GM12874 (cell line): ENCODE data around the gene GNPNAT1.

Source experiments
- CTCF ChIP-seq: IDR thresholded peaks from 2 replicates; pipeline ENCODE4 v1.5.1; 2011; ENCODE audit warnings: low read depth, mild to moderate bottlenecking, control low read depth, low read length, moderate library complexity; ENCODE audit not compliant: insufficient read depth

GNPNAT1 gene

GRCh38 chr14:52767058-52767833 lies 24.2 kb downstream of the GNPNAT1 start:
- TF ChIP-seq CTCF: no peak

GRCh38 chr14:52759145-52759544 lies 32.3 kb downstream of the GNPNAT1 start:
- no peak for TF ChIP-seq CTCF

- no peak for TF ChIP-seq CTCF
Measured at GRCh38 chr14:52755607-52756316, 35.6 kb downstream of the GNPNAT1 start.

GRCh38 chr14:52748647-52749292 lies 42.6 kb downstream of the GNPNAT1 start:
- TF ChIP-seq CTCF: no peak

GRCh38 chr14:52741865-52742264 lies 49.5 kb downstream of the GNPNAT1 start:
- no peak for TF ChIP-seq CTCF

GRCh38 chr14:52740751-52741150 lies 50.7 kb downstream of the GNPNAT1 start:
- no peak for TF ChIP-seq CTCF

- no peak for TF ChIP-seq CTCF
Measured at GRCh38 chr14:52738409-52738808, 53.0 kb downstream of the GNPNAT1 start.
